Measurements from ENCODE around the gene RNU7-1. TPM values are rescaled to one million over a fixed set of nuclear protein-coding genes. Genes with fewer than 3 reads are reported as not detected.

Gene RNU7-1
- polyA plus RNA-seq, 3 donors, result not detected

DNA sequence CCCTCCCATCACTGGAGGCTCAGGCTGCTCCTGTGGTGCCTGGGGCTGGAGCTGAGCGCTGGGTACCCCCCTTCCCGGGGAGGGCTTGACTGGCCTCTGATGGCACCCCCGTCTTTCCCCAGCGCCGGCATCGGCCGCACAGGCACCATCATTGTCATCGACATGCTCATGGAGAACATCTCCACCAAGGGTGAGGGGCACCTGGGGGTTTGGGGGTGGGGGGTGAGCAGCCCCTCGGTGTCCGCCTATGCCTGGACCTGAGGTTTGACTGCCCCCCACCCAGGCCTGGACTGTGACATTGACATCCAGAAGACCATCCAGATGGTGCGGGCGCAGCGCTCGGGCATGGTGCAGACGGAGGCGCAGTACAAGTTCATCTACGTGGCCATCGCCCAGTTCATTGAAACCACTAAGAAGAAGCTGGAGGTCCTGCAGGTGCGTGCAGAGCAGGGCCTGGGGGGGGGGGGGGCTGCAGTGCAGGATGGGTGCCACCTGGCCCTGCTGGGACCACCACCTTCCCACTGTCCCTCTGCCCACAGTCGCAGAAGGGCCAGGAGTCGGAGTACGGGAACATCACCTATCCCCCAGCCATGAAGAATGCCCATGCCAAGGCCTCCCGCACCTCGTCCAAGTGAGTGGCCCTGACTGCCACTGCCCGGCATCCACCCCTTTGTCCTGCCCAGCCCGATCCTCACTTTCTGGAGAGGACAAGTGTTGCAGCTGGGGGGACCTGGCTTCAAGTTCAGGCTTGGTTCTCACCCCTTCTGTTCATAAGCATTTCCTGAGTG lies 16.4 kb downstream of the RNU7-1 start:
- H3K27ac ChIP-seq (ENCODE audit: low read depth, low read length), result no peak overlapping the region
- 88 to 92% (median 89%) methylated on average over 25 to 26 of the region's 26 CpGs for WGBS, 3 donors

DNA sequence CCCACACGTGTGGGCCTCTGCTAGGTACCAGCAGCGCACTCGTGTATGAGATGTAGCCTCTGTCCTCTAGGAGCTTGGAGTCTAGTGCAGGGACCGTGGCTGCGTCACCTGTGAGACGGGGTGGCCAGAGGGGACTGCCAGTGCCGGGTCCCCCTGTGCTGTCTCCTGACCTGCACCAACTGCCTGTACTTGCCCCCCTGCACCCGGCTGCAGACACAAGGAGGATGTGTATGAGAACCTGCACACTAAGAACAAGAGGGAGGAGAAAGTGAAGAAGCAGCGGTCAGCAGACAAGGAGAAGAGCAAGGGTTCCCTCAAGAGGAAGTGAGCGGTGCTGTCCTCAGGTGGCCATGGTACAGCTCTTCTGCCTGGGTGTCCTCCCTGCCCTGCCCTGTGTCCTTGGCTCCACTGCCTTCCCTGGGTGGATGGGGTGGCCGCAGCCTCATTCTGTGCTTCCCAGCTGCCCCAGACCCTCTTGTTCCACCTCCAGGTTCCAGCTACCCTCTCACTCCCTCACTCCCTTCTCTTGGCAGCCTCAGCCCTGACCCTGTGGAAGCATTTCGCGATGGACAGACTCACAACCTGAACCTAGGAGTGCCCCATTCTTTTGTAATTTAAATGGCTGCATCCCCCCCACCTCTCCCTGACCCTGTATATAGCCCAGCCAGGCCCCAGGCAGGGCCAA lies 17.1 kb downstream of the RNU7-1 start:
- no peak overlapping the region for H3K27ac ChIP-seq (ENCODE audit: low read depth, low read length)
- WGBS, 3 donors, result 76 to 82% (median 76%) methylated on average over 13 of the region's 13 CpGs

DNA sequence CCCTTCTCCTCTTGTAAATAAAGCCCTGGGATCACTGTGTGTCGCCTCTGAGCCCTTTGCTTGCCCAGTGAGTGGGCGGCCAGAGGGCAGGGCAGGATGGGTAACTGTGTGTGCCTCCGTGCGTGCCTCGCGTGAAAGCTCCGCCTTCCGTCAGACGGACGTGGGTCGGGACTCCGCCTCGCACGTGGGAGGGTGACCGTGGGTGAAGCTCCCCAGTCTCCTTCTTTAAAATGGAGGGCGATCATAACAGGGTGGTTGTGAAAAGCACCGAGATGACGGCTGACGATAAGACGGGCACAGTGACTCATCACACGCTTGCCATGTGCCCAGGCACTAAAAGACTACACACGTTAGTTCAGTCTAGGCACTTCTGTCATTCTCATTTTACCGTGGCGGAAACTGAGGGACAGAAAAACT lies 17.7 kb downstream of the RNU7-1 start:
- no peak overlapping the region for H3K27ac ChIP-seq (ENCODE audit: low read depth, low read length)
- 31 to 36% (median 35%) methylated on average over 24 of the region's 24 CpGs for WGBS, 3 donors

DNA sequence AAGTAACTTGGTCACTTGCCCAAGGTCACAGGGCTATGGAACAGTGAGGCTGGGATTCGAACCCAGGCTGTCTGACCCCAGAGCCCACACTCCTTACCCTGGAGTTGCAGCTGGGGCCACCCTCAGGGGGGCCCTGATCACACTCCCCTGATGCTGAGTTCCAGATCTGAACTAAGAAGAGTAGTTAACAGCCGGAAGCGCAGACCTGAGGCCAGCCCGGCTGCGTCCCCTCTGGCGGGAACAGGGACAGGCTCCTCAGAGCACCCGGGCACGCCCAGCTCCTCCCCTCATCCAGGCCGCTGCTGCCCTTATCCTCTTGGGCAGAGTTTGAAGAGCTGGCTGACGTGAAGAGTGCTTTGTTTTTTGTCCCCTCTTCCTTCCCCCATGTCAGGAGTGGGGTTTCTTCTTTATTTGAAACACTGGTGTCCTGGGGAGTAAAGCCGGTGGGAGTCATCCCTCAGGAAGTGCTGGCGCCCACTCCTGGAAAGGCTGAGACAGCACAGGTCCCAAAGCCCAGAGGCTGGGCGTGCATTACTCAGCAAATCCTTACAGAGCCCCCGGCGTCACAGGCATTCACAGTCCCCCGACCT lies 18.2 kb downstream of the RNU7-1 start:
- WGBS, 3 donors, result 6 to 10% (median 7%) methylated on average over 16 of the region's 16 CpGs

DNA sequence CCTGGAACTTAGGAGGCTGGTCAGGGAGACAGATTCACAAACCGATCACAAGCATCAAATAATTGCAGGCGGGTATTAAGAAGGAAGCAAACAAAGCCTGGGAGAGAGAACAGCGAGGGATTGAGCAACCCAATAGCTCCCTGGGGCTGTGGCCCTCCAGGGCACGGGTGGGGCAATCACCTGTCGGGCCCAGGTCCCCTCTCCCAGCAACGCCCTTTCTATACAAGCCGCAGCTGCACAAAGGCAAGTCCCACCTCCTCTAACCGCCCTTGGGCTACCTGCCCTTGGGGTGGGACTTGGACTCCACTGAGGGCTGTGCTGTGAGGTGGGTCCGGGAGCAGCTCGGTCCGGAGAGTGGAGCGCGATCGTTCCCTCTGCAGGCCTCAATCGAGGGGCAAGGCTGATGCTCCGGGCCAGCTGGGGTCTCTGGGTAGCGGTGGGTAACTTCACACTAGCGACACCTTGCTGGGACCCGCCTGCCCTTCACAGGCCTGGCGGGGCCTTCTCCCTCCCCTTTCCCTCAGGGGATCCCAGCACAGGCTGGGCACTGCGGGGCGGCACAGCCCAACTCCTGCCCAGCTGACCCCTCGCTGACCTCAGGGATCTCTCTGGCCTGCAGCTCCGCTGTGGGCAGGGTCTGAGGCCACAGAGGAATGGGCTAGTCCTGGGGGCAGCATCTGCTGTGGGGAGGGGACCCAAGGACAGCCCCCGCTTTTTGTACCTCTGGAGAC lies 18.8 kb downstream of the RNU7-1 start:
- WGBS, 3 donors, result 12 to 64% (median 61%) methylated on average over 21 to 25 of the region's 25 CpGs
- no peak overlapping the region for H3K27ac ChIP-seq (ENCODE audit: low read depth, low read length)

More for the DNA sequence above, 18.2 kb downstream of the RNU7-1 start:
- H3K27ac ChIP-seq (ENCODE audit: low read depth, low read length), result no peak overlapping the region

DNA sequence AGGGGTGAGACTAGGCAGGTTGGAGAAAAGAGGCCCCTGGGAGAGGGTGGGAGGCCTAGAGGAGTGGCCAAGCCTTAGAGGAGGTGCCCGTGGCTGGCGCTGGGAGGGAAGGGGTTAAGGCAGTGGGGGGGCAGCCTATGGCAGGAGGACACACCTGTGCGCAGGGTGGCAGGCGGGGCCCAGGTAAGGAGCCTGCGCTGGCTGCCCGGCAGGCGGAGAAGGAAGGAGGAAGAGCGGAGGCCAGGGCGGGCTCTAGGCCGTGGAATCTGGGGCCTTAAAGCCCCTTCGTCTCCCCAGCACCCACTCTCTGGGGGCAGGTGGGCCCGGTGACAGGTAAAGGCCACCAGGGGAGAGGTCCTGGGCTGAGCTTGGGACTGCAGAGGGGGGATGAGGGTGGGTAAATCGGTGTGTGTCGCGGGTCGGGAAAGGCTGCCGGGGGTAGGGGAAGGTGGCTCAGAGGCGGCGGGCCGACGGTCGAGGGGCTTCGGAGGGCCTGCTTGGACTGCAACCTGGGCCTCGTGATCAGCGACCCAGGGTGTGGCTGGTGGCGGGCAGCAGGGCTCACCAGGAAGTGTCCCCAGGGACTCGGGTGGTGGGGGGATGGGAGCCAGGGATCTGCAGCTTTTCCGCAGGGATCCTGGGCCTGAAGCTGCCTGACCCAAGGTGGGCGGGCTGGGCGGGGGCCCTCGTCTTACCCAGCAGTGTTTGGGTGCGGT lies 19.6 kb downstream of the RNU7-1 start:
- no peak overlapping the region for H3K27ac ChIP-seq (ENCODE audit: low read depth, low read length)
- WGBS, 3 donors, result 16 to 81% (median 79%) methylated on average over 27 to 32 of the region's 32 CpGs

DNA sequence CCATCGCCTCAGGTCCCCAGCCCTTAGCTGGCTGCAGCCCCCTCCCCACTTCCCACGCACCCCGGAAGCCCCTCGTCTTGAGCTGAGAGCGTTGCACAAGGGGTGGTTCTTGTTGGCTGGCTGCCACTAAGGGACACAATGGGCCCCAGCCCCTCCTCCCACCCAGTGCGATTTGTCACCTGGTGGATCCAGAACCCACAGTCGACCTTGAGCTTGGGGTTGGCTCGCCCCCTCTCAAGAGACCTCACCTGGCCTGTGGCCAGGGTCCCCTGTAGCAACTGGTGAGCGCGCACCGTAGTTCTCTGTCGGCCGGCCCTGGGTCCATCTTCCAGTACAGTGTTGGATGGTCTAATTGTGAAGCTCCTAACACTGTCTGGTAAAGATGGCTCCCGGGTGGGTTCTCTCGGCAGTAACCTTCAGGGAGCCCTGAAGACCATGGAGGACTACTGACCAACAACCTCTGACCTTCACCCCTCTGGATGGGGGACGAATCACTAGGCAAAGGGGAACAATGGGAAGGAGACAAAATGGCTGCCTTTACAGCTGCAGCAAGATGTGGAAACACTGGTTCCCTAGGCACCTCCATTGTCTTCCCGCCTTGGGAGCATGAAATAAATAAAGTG lies 20.3 kb downstream of the RNU7-1 start:
- WGBS, 3 donors, result 16 to 69% (median 66%) methylated on average over 17 of the region's 17 CpGs
- H3K27ac ChIP-seq (ENCODE audit: low read depth, low read length), result no peak overlapping the region

DNA sequence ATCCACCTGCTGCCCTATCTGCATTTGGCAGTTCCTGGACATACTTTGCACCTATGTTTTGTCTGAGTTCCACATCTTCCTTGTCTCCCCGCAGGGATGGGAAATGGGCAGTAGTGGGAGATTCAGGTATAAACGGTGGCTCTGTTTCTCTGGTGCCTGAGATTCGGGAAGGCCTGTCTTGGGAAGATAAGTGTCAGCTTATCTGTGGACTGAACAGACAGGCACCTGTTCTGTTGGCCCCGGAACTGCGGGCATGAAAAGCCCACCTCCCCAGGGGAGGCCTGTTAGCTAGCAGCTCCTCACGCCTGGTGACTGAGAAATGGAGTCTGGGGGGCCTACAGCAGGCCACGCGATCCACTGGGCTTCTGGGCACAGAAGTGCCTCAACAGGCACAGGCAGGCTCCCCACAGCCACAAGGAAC lies 21.0 kb downstream of the RNU7-1 start:
- no peak overlapping the region for H3K27ac ChIP-seq (ENCODE audit: low read depth, low read length)
- WGBS, 3 donors, result 39 to 78% (median 72%) methylated on average over 7 to 8 of the region's 8 CpGs

DNA sequence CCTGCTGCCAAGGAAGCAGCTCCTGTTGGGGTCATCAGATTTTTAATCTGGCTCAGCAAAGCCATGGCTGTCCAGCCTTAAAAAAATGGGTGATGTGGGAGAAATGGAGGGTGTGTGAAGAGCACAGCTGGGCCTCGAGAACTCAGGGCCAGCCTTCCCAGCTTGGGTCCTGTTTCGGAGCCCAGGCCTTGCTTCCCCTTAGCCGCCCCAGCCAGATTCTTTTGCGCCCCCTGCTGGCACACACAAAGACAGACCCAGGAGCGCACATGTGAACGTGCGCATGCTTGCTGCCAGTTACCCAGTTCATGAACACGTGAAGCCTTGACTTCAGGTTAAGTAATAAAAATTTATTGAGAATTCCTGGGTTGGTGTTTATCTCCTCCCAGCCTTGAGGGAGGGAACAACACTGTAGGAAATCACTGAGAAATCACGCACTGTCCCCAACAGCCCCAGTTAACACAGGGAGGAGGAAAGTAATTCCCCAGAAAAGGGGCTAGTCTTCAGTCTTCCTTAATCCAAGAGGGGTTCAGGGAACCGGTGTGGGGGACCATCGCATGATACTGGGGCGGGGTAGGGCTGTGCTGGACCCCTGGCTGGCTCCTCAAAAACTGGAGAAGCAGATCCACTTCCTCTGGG lies 21.5 kb downstream of the RNU7-1 start:
- WGBS, 3 donors, result 10 to 22% (median 18%) methylated on average over 12 of the region's 12 CpGs

DNA sequence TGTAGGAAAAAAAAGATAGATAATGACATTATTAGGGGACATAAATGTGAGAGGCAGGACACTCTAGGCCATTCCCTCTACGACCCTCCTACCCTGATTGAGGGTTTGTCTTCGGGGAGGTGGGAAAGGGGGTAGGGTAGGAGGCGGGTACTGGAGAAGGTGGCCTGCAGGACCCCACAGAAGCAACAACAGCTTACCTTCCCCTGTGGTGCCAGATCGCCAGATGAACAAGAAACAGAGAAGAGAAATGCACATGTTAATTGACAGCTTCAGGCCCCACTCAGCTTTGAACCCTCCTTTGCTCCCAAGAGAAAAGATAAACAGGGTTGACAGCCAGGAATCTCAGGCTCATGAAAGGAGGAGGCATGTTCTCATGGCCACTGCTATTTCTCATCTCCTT lies 22.1 kb downstream of the RNU7-1 start:
- 57 to 81% (median 80%) methylated on average over 4 of the region's 4 CpGs for WGBS, 3 donors
- H3K27ac ChIP-seq (ENCODE audit: low read depth, low read length), result no peak overlapping the region

More for the DNA sequence above, 21.5 kb downstream of the RNU7-1 start:
- no peak overlapping the region for H3K27ac ChIP-seq (ENCODE audit: low read depth, low read length)

DNA sequence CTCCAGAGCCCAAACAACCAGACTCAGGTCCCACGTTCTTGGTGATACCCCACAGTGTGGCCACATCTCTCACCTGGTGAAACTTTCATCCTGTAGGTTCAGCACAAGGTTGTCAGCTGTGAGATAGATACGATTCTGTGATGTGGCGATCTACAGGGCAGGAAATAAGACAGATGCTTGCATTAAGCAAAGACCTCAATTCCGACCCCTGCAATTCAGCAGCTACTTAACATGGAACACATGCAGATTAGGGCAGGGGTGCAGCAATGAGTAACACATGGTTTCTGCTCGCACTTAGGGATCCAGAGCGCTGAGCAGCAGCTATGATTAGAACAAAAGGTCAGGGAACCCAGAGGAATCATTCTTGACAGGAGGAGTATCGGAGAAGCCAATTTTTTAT lies 22.7 kb downstream of the RNU7-1 start:
- WGBS, 3 donors, result 43 to 86% (median 83%) methylated on average over 7 of the region's 7 CpGs
- no peak overlapping the region for H3K27ac ChIP-seq (ENCODE audit: low read depth, low read length)

DNA sequence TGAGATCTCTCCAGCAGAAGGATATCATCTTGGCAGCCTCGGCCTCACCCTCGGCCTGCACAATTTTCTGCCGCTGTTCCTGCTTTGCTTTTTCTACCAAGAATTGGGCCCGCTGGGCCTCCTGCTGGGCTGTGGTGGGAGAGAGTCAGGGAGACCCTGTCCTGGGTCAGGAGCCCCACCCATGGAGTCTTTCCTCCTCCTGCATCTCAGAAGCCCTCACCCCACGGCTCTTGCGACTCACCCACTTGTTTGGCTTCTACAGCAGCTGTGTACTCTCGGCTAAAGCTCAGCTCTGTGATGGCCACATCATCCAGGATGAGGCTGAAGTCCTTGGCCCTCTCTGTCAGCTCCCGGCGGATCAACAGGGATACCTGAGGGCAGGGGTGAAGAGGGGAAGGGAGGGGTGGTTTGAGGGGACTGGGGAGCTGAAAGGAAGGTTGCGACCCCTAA lies 24.1 kb downstream of the RNU7-1 start:
- H3K27ac ChIP-seq (ENCODE audit: low read depth, low read length), result no peak overlapping the region
- 59 to 90% (median 87%) methylated on average over 10 of the region's 10 CpGs for WGBS, 3 donors

DNA sequence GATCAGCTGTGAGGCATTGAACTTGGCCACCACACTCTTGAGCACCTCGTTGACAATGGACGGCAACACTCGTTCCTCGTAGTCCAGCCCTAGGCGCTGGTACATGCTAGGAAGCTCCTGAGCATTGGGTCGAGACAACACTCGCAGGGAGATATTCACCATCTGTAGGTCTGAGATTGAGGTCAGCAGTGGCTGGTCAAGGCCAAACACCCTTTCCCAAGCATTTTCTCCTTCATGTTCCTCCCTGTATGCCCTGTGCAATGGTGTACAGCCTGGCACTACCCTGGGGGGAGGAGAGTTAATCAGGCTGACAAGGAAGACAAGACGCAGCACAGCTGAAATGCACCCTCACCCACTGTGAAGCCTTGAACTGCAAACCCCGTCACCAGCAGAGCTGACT lies 24.8 kb downstream of the RNU7-1 start:
- 63 to 87% (median 81%) methylated on average over 9 of the region's 9 CpGs for WGBS, 3 donors

DNA sequence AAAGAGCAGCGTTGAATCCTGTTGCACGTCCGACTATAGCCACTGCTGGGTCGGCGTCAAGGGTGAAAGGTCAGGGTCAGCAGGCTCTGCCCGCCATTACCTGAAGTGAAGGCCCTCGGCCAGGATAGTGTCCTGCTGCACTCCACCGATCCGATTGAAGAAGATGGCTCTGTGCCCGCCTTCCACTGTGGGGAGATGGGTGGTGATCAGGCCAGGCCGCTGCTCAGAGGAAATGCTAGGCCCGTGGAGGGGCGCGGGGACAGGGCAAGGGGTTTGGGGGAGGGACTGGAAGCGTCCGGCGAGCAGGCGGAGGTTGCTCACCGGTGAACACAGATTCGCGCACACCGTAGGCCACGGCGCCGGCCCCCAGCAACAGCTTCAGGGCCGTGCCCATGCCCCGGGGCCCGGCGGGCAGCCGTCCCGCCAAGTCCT lies 26.5 kb downstream of the RNU7-1 start:
- H3K27ac ChIP-seq (ENCODE audit: low read depth, low read length), result no peak overlapping the region
- 0 to 1% (median 0%) methylated on average over 28 to 31 of the region's 31 CpGs for WGBS, 3 donors

More for the DNA sequence above, 24.8 kb downstream of the RNU7-1 start:
- no peak overlapping the region for H3K27ac ChIP-seq (ENCODE audit: low read depth, low read length)

DNA sequence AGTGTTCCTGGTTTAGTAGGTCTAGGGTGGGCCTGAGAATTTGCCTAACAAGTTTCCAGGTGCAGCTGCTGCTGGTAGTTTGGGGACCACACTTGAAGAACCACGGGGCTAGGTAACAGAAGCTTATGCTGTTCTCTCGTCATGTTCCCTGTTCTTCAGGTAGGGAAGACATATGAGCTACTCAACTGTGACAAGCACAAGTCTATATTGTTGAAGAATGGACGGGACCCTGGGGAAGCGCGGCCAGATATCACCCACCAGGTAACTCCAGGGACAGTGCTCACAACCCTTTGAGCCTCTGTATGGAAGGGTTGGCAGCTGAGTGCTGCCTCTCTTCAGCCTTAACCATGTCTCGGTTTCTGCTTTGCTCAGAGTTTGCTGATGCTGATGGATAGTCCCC lies 30.6 kb downstream of the RNU7-1 start:
- WGBS, 3 donors, result 84 to 95% (median 93%) methylated on average over 6 of the region's 6 CpGs
- H3K27ac ChIP-seq (ENCODE audit: low read depth, low read length), result no peak overlapping the region

DNA sequence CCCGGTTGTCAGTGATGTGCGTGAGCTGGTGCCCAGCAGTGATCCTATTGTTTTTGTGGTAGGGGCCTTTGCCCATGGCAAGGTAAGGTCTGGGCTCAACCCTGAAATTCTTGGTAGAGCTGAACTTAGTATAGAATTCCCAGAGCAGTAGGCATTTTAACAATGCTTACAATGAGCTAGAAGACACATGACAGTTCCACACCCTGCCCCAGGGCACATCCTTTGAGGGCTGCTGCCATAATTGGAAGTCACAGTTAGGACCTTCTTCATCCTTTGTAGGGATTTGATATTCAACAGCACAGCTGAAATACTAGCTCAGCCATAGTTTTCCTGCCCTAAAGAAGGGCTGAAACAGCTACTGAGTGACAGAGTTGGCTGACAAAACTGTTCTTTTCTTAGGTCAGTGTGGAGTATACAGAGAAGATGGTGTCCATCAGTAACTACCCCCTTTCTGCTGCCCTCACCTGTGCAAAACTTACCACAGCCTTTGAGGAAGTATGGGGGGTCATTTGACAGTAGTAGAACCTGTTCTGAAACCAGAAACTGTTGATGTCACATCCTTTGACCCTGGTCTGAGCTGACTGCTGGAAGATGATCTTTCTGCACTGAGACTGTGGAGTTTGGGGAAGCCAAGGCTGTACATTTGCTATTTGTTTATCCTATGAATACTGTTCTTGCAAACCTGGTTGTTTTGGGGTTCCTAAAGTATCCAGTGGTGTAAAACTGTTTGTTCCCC lies 31.8 kb downstream of the RNU7-1 start:
- H3K27ac ChIP-seq (ENCODE audit: low read depth, low read length), result no peak overlapping the region
- 85 to 93% (median 89%) methylated on average over 2 of the region's 2 CpGs for WGBS, 3 donors

DNA sequence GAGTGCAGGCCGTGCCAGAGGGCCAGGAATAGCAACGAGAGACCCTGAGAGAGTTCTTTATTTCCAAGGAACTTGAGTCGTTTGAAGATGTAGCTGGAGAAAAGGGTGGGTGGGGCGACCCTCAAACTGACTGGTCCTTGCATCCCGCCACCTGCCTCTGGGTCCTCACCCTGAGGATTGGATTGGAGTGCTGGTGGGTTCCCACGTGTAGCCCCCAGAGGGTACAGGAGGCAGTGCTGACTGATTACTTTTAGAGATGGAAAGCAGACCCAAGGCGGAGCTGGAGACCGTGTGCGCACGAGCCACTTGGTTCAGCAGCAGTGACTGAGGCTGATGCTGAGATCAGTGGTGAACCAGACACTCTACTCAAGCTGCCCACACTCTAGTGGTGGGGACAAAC lies 34.0 kb downstream of the RNU7-1 start:
- WGBS, 3 donors, result 79 to 80% (median 80%) methylated on average over 10 of the region's 10 CpGs
- H3K27ac ChIP-seq (ENCODE audit: low read depth, low read length), result no peak overlapping the region

Data from adipose tissue (tissue), 3 donors.